Fibroblast of lung (primary cell): ENCODE results near the gene TRIM24. TPM values are rescaled to one million over a fixed set of nuclear protein-coding genes. Genes with fewer than 3 reads are reported as not detected.

Experiments
- DNase-seq, 2 donors: peaks; one replicate each; pipeline versions ENCODE4 v3.0.0 to v3.0.0-alpha.2; 2010; ENCODE audit warnings: low read depth in 2 of 2
- H2AFZ ChIP-seq: 2 replicates; pipeline ENCODE4 v1.5.1; 2012; ENCODE audit warnings: low read length, control low read depth, inconsistent platforms
- H3K27ac ChIP-seq: 2 replicates; pipeline ENCODE4 v1.5.1; 2011; ENCODE audit warnings: low read length, control low read depth; ENCODE audit not compliant: insufficient read depth
- H3K27me3 ChIP-seq: 2 replicates; pipeline ENCODE4 v1.5.1; 2011; ENCODE audit warnings: mild to moderate bottlenecking, low read length; ENCODE audit not compliant: control insufficient read depth, insufficient read depth
- H3K36me3 ChIP-seq: 2 replicates; pipeline ENCODE4 v1.5.1; 2011; ENCODE audit warnings: low read length; ENCODE audit not compliant: control insufficient read depth, insufficient read depth
- H3K4me1 ChIP-seq: 2 replicates; pipeline ENCODE4 v1.5.1; 2011; ENCODE audit warnings: low read length; ENCODE audit not compliant: control insufficient read depth, insufficient read depth; ENCODE audit errors: extremely low read depth
- H3K4me2 ChIP-seq: 2 replicates; pipeline ENCODE4 v1.5.1; 2011; ENCODE audit warnings: low read length, control low read depth; ENCODE audit not compliant: insufficient read depth; ENCODE audit errors: extremely low read depth
- H3K4me3 ChIP-seq, 4 experiments: fragments of 200-600 bp in 1 of 4; sonication (generic) in 1 of 4; replicated peaks in 1 of 4; 2 replicates each; pipeline ENCODE4 v1.5.1; 2011 to 2016; ENCODE audit warnings: low read length in 4 of 4, low read depth in 3 of 4, mild to moderate bottlenecking in 3 of 4, control low read depth in 2 of 4, inconsistent platforms in 1 of 4, mixed read lengths in 1 of 4; ENCODE audit not compliant: insufficient read depth in 1 of 4; ENCODE audit errors: control extremely low read depth in 1 of 4
- H3K79me2 ChIP-seq: 2 replicates; pipeline ENCODE4 v1.5.1; 2012; ENCODE audit warnings: mild to moderate bottlenecking, low read length, inconsistent platforms; ENCODE audit not compliant: control insufficient read depth, insufficient read depth
- H3K9ac ChIP-seq: 2 replicates; pipeline ENCODE4 v1.5.1; 2011; ENCODE audit warnings: mild to moderate bottlenecking, low read length, control low read depth; ENCODE audit not compliant: insufficient read depth
- H3K9me3 ChIP-seq: 2 replicates; pipeline ENCODE4 v1.5.1; 2012; ENCODE audit warnings: low read depth, low read length; ENCODE audit not compliant: control insufficient read depth, insufficient read depth
- H4K20me1 ChIP-seq: 2 replicates; pipeline ENCODE4 v1.5.1; 2011; ENCODE audit warnings: low read length; ENCODE audit not compliant: control insufficient read depth, insufficient read depth; ENCODE audit errors: extremely low read depth
- CTCF ChIP-seq, 2 donors: IDR thresholded peaks in 1 of 2; conservative IDR thresholded peaks in 1 of 2; 1 replicate in 1 of 2; 2 replicates in 1 of 2; pipeline ENCODE4 v1.5.1; 2011 to 2012; ENCODE audit warnings: low read length in 2 of 2, control low read depth in 1 of 2, inconsistent platforms in 1 of 2, low read depth in 1 of 2, mild to moderate bottlenecking in 1 of 2
- EZH2 ChIP-seq: IDR thresholded peaks from 2 replicates; pipeline ENCODE4 v1.5.1; 2012; ENCODE audit warnings: low read length, control low read depth, mild to moderate bottlenecking; ENCODE audit errors: missing control alignments
- polyA plus RNA-seq, 2 donors: library from polyadenylated mRNA; depleted of rRNA in 1 of 2; stranded (reverse) in 1 of 2; unstranded in 1 of 2; fragments of >200 nt; gene quantifications; 2 replicates each; pipeline ENCODE4 v1.2.1, GENCODE V29; 2011 to 2012; ENCODE audit warnings: missing spikeins in 1 of 2
- total RNA-seq: library from RNA; depleted of rRNA; stranded (reverse); fragments of >200 nt; gene quantifications from 2 replicates; pipeline ENCODE4 v1.2.1, GENCODE V29; 2014

TRIM24 gene
- total and polyA plus RNA-seq, 2 donors (not counting 1 experiment from before 2014, with no cell fraction given) = 5.9 to 7.9 TPM

GRCh38 chr7:138515001-138515528 is 55.0 kb downstream of the TRIM24 start:
- Histone ChIP-seq H3K27ac (no peak overlapping the region), H2AFZ (no peak overlapping the region), H3K9ac (no peak overlapping the region), H3K36me3 (no peaks in the 10 kb centered on the region), H3K4me3 (no peak overlapping the region), H3K4me2 (no peak overlapping the region), H3K79me2 (no peaks in the 10 kb centered on the region), H3K27me3 (no peaks in the 10 kb centered on the region), H3K4me1 (no peaks in the 10 kb centered on the region), H3K9me3 (no peaks in the 10 kb centered on the region), H4K20me1 (no peaks in the 10 kb centered on the region)
- TF ChIP-seq CTCF (conservative IDR thresholded peaks at IDR 0.05 in 1 of 2, IDR thresholded peaks at IDR 0.05 in 1 of 2; ENCODE audit: low read depth in 1 of 2, low read length in 2 of 2) (no peak), EZH2 (no peak)
- DNase-seq = no peak

- TF ChIP-seq EZH2 (no peak), CTCF (conservative IDR thresholded peaks at IDR 0.05 in 1 of 2, IDR thresholded peaks at IDR 0.05 in 1 of 2; ENCODE audit: low read depth in 1 of 2, low read length in 2 of 2) (no peak)
- H3K4me2 ChIP-seq = no peak overlapping the region
- no peaks in the 10 kb centered on the region for H3K4me1 ChIP-seq
- H4K20me1 ChIP-seq = no peaks in the 10 kb centered on the region
- H3K27ac ChIP-seq = no peak overlapping the region
- H3K36me3 ChIP-seq = no peaks in the 10 kb centered on the region
- no peak overlapping the region for H2AFZ ChIP-seq
- H3K4me3 ChIP-seq = no peak overlapping the region
- no peaks in the 10 kb centered on the region for H3K27me3 ChIP-seq
- no peak overlapping the region for H3K9ac ChIP-seq
- no peak for DNase-seq
- no peaks in the 10 kb centered on the region for H3K9me3 ChIP-seq
- H3K79me2 ChIP-seq = no peaks in the 10 kb centered on the region
Observed at GRCh38 chr7:138519061-138519798, 59.2 kb downstream of the TRIM24 start.

- H3K9me3 ChIP-seq = no peaks in the 10 kb centered on the region
- H3K27ac ChIP-seq = no peak overlapping the region
- no peaks in the 10 kb centered on the region for H3K27me3 ChIP-seq
- H3K4me1 ChIP-seq = no peaks in the 10 kb centered on the region
- H3K79me2 ChIP-seq = no peaks in the 10 kb centered on the region
- no peak overlapping the region for H3K4me2 ChIP-seq
- no peak for TF ChIP-seq EZH2
- no peak for TF ChIP-seq CTCF (conservative IDR thresholded peaks at IDR 0.05 in 1 of 2, IDR thresholded peaks at IDR 0.05 in 1 of 2; ENCODE audit: low read depth in 1 of 2, low read length in 2 of 2)
- no peaks in the 10 kb centered on the region for H4K20me1 ChIP-seq
- no peak overlapping the region for H3K9ac ChIP-seq
- H3K4me3 ChIP-seq = no peak overlapping the region
- DNase-seq = no peak
- no peaks in the 10 kb centered on the region for H3K36me3 ChIP-seq
- H2AFZ ChIP-seq = no peak overlapping the region
Observed at GRCh38 chr7:138520742-138521141, 60.7 kb downstream of the TRIM24 start.
